ENCODE data around the gene SMIM41.

- TF ChIP-seq CTCF (IDR thresholded peaks at IDR 0.05) (no peak), POLR2A (IDR thresholded peaks at IDR 0.05) (peak in 1 of 2 donors; percentile 45)
These were observed 68.0 kb downstream of the SMIM41 start for GRCh38 chr12:52147367-52147963.
